Measurements from ENCODE around the gene FRAT2.
"Not testable (repeated sequence)": the region's sequence is repeated elsewhere in the genome, so short reads cannot be mapped to it uniquely, and the experiment has no call there.

FRAT2 gene

DNA sequence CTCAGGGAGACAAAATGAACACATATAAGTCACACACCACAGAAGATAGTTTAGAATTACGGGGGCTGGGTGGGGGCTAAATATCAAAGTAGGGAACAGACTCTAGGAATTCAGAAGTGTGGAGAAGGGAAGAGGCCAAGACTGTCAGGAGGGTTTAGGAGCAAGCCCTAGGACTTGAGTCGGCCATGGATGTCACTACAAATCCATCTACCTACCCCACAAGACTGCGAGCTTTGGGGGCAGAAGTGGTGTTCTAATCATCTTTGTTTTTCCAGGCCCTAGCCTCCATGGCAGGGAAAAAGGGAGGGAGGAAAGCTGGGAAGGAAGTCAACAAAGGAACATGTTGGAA lies 36.3 kb downstream of the FRAT2 start:
- no peaks in the 10 kb centered on the region for H3K36me3 Mint-ChIP-seq (ENCODE audit: low read depth)
- no peaks in the 10 kb centered on the region for H3K9me3 Mint-ChIP-seq
- TF ChIP-seq, protein P1, sequence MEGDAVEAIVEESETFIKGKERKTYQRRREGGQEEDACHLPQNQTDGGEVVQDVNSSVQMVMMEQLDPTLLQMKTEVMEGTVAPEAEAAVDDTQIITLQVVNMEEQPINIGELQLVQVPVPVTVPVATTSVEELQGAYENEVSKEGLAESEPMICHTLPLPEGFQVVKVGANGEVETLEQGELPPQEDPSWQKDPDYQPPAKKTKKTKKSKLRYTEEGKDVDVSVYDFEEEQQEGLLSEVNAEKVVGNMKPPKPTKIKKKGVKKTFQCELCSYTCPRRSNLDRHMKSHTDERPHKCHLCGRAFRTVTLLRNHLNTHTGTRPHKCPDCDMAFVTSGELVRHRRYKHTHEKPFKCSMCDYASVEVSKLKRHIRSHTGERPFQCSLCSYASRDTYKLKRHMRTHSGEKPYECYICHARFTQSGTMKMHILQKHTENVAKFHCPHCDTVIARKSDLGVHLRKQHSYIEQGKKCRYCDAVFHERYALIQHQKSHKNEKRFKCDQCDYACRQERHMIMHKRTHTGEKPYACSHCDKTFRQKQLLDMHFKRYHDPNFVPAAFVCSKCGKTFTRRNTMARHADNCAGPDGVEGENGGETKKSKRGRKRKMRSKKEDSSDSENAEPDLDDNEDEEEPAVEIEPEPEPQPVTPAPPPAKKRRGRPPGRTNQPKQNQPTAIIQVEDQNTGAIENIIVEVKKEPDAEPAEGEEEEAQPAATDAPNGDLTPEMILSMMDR (IDR thresholded peaks at IDR 0.05; ENCODE audit: unreplicated experiment in 3 of 3), result no peak
- H3K27me3 Mint-ChIP-seq (ENCODE audit: low read depth), result peaks cover 4% of the 10 kb centered on the region
- no peaks in the 10 kb centered on the region for H3K4me1 Mint-ChIP-seq
- H3K4me3 Mint-ChIP-seq, result no peak overlapping the region
- H3K27ac Mint-ChIP-seq, result peak overlapping the region in 2 of 3 experiments; percentile 2 to 12

DNA sequence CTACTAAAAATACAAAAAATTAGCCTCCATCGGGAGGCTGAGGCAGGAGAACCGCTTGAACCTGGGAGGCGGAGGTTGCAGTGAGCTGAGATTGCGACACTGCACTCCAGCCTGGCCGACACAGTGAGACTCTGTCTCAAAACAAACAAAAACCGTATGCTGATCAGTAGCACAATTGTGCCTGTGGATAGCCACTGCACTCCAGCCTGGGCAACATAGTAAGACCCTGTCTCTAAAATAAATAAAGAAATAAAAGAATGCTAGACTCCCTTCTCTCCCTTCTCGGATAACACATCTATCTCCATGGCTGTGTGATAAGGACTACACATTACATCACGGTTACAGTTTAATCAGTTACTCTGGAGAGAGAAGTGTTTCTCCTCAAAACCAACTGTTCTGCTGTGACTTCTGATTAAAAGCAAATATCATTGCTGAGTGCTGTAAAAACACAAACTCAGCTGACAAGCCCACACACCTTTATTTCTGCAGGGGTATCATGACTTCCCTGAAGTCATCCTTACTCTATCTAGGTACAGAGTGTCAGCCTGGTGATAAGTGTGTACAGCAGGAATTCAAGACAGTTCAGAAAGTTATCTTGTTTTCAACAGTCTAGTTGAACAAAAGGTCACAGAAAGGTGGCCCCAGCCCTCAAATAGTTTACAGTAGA lies 36.8 kb downstream of the FRAT2 start:
- TF ChIP-seq, protein P1 (IDR thresholded peaks at IDR 0.05; ENCODE audit: unreplicated experiment in 3 of 3), result no peak
- peaks cover 4% of the 10 kb centered on the region for H3K27me3 Mint-ChIP-seq (ENCODE audit: low read depth)
- no peaks in the 10 kb centered on the region for H3K36me3 Mint-ChIP-seq (ENCODE audit: low read depth)
- H3K4me1 Mint-ChIP-seq, result peaks cover 2% of the 10 kb centered on the region
- H3K27ac Mint-ChIP-seq, result peak overlapping the region in 2 of 3 experiments; percentile 2 to 12
- no peak overlapping the region for H3K4me3 Mint-ChIP-seq
- no peaks in the 10 kb centered on the region for H3K9me3 Mint-ChIP-seq

DNA sequence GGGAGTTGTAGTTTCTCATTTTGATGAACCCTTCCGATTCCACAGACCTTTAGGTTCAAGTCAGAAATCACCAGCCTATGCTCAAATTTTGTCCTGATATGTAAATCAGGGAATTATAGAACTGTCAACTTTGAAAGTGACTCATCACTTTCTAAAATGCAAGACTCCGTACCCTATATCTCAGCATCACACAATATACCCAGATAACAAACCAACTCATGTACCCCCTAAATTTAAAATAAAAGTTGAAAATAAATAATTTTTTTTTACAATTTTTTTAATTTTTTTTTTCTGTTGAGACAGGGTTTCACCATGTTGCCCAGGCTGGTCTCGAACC lies 41.7 kb downstream of the FRAT2 start:
- TF ChIP-seq, protein P1 (IDR thresholded peaks at IDR 0.05; ENCODE audit: unreplicated experiment in 3 of 3), result no peak
- Mint-ChIP-seq H3K4me1 (peaks cover 18% of the 10 kb centered on the region), H3K4me3 (peak overlapping the region; percentile 87 to 94 (median 92)), H3K36me3 (ENCODE audit: low read depth) (peaks cover 9% of the 10 kb centered on the region), H3K27me3 (ENCODE audit: low read depth) (peaks cover 4% of the 10 kb centered on the region), H3K9me3 (no peaks in the 10 kb centered on the region), H3K27ac (peak overlapping the region; percentile 82 to 97 (median 93))

DNA sequence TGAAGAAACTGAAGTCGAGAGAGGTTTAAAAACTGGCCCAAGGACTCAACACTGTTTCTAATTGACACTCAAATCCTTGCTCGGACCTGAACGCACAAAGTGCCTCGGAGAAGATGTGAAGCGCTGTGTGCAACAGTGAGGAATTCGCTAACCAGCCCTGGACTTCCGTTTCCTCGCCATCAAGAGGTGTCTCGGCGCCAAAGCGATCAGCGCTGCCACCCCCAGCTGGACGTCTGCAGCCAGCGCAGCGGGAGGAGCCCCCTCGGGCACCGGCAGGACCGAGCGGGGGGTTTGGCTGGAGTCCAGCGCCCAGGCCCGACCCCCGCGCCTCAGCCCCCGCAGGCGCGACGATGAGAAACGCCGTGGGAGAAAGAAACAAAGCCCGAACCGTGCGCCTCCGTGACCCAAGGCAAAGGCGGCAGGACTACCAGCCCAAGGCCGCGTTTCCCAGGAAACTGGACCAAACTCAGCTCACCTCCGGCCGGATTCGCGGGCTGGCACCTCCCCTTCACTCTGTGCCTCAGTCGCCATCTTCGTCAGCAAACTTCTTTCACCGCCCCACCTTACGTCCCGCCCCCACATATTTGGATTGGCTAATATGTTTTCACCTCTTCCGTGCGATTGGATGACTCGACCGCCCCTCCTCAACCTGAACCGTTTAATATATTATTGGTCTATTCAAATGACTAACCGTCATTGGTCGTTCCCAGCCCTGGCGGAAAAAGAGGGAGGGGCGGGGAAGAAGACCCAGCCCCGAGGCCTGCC lies 42.2 kb downstream of the FRAT2 start, which contains the start of gene ARHGAP19:
Gene ARHGAP19 (minus strand): TSS at position 541 of the 765 bp plus-strand sequence. CDS start 10 bp downstream, at position 531.
- Mint-ChIP-seq H3K4me3 (peak within 1 kb of the TSS; percentile 87 to 94 (median 92)), H3K4me1 (peaks cover 18% of the 10 kb centered on the region), H3K27ac (peak within 1 kb of the TSS; percentile 82 to 97 (median 97)), H3K9me3 (no peaks in the 10 kb centered on the region), H3K27me3 (ENCODE audit: low read depth) (peaks cover 4% of the 10 kb centered on the region), H3K36me3 (ENCODE audit: low read depth) (peaks cover 10% of the 10 kb centered on the region)
- TF ChIP-seq, protein P1 (IDR thresholded peaks at IDR 0.05; ENCODE audit: unreplicated experiment in 3 of 3), result peak in 2 of 3 experiments; percentile 28 to 32

DNA sequence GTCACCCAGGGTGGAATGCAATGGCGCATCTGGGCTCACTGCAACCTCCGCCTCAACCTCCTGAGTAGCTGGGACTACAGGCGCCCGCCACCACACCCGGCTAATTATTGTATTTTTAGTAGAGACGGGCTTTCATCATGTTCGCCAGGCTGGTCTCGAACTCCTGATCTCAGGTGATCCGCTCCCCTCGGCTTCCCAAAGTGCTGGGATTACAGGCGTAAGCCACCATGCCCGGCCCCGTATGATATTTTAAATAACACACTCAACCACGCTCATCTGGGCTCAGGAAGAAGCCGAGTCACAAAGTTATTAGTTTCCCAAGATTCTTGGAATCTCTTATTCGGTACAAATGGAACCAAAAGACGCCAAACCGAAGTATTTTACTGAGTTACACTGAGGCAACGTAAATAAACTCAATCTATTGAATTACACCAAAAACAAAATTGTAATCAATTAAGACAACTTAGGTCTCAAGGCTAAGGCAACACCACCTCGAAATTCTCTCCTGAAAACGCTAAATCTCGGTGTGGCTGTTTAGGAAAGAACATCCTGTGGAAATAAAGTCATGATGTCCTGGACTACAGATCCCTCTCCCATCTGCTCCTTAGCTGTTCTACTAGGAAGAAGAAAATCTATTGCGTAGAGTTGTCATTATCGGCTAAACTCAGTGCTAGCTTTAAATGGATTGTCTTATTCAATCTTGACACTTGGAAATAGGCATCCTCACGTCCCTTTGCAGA lies 43.0 kb downstream of the FRAT2 start:
- peaks cover 18% of the 10 kb centered on the region for H3K4me1 Mint-ChIP-seq
- H3K27me3 Mint-ChIP-seq (ENCODE audit: low read depth), result peaks cover 4% of the 10 kb centered on the region
- peak overlapping the region; percentile 82 to 97 (median 97) for H3K27ac Mint-ChIP-seq
- peaks cover 13% of the 10 kb centered on the region for H3K36me3 Mint-ChIP-seq (ENCODE audit: low read depth)
- TF ChIP-seq, protein P1 (IDR thresholded peaks at IDR 0.05; ENCODE audit: unreplicated experiment in 3 of 3), result no peak
- peak overlapping the region; percentile 87 to 94 (median 92) for H3K4me3 Mint-ChIP-seq
- H3K9me3 Mint-ChIP-seq, result no peaks in the 10 kb centered on the region

DNA sequence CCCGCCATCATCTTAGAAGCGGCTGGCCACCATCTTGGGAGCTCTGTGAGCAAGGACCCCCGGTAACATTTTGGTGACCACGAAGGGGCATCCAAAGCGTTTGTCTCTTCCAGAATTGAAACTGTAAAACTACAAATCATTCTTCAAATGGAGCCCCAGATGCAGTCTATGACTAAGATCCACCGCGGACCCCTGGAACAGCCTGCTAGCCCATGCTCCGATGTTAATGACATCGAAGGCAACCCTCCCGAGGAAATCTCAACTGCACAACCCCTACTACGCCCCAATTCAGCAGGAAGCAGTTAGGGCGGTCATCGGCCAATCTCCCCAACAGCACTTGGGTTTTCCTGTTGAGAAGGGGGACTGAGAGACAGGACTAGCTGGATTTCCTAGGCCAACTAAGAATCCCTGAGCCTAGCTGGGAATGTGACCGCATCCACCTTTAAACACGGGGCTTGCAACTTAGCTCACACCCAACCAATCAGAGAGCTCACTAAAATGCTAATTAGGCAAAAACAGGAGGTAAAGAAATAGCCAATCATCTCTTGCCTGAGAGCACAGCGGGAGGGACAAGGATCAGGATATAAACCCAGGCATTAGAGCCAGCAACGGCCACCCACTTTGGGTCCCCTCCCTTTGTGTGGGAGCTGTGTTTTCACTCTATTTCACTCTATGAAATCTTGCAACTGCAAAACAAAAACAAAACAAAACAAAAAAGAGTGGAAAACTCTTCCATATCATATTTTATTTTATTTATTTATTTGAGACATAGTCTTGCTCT lies 43.8 kb downstream of the FRAT2 start:
- H3K36me3 Mint-ChIP-seq (ENCODE audit: low read depth), result peaks cover 16% of the 10 kb centered on the region
- H3K4me3 Mint-ChIP-seq, result peak overlapping the region; percentile 80 to 87 (median 83)

DNA sequence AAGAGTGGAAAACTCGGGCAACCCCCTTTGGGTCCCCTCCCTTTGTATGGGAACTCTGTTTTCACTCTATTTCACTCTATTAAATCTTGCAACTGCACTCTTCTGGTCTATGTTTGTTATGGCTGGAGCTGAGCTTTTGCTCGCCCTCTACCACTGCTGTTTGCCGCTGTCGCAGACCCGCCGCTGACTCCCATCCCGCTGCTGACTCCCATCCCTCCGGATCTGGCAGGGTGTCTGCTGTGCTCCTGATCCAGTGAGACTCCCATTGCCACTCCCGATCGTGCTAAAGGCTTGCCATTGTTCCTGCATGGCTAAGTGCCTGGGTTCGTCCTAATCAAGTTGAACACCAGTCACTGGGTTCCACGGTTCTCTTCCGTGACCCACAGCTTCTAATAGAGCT lies 44.5 kb downstream of the FRAT2 start:
- Mint-ChIP-seq H3K27ac (peak overlapping the region in 2 of 3 experiments; percentile 9 to 37), H3K36me3 (ENCODE audit: low read depth) (peaks cover 17% of the 10 kb centered on the region), H3K4me3 (peak overlapping the region in 2 of 3 experiments; percentile 12 to 80), H3K4me1 (peaks cover 18% of the 10 kb centered on the region)
- H3K9me3 Mint-ChIP-seq; H3K27me3 Mint-ChIP-seq (ENCODE audit: low read depth): not testable (repeated sequence)

More for the DNA sequence above, 43.8 kb downstream of the FRAT2 start:
- not testable (repeated sequence) for H3K9me3 Mint-ChIP-seq; H3K27me3 Mint-ChIP-seq (ENCODE audit: low read depth)
- peaks cover 18% of the 10 kb centered on the region for H3K4me1 Mint-ChIP-seq
- H3K27ac Mint-ChIP-seq, result peak overlapping the region in 2 of 3 experiments; percentile 37 to 54

Data from nephron (organoid).